HepG2 (cell line): ENCODE results near the gene KATNAL2. TPM values are rescaled to one million over a fixed set of nuclear protein-coding genes. Genes with fewer than 3 reads are reported as not detected.
A peak's percentile ranks its signal among the peaks of the same experiment; 100 is the strongest.

Experiments
- ATAC-seq: fragments of 200-7000 bp; cut with Tn5 transposase; 3 replicates; pipeline ENCODE4 v1.9.1; 2020; ENCODE audit warnings: mild to moderate bottlenecking, moderate library complexity
- Bru-seq: library from RNA; stranded (reverse); fragments of 400-500 nt; gene quantifications from one replicate; lab custom pipeline; 2021; lab: Mats Ljungman, UMichigan
- BruChase-seq, 2 experiments: library from RNA; stranded (reverse); fragments of 400-500 nt; gene quantifications; one replicate each; lab custom pipeline; 2021; lab: Mats Ljungman, UMichigan
- BruUV-seq: library from RNA; stranded (reverse); fragments of 400-500 nt; replicated peaks from 2 replicates; lab custom pipeline; 2021; lab: Mats Ljungman, UMichigan
- CTCF ChIA-PET: fragments of 300-600 bp; formaldehyde crosslinking; extraction: SDS; loops from one replicate; lab custom pipeline; 2021; ENCODE audit warnings: low total read pairs, inconsistent platforms, low intra/inter-chr PET ratio; lab: Yijun Ruan, JAX
- POLR2A ChIA-PET: fragments of 350-600 bp; sonication (Branson Sonifier 250); formaldehyde crosslinking; loops from one replicate; lab custom pipeline; 2020; ENCODE audit warnings: antibody characterized with exemption, inconsistent platforms; lab: Yijun Ruan, JAX
- DNase-seq: peaks from one replicate; pipeline ENCODE4 v3.0.0-alpha.2; 2015; ENCODE audit warnings: low spot score
- FAIRE-seq: peaks from 3 replicates; lab custom pipeline; 2011; peaks lifted over from hg19 to GRCh38; lab: Jason Lieb, UNC
- H2AFZ ChIP-seq: one replicate; pipeline ENCODE4 v1.6.1; 2011; ENCODE audit warnings: low read length, inconsistent platforms
- H3K27ac ChIP-seq: fragments of 300-600 bp; 3 replicates; pipeline ENCODE4 v1.8.0; 2011; ENCODE audit warnings: mixed run types, mild to moderate bottlenecking, mixed read lengths, low read length, inconsistent platforms; ENCODE audit not compliant: insufficient read depth; ENCODE audit errors: extremely low read length
- H3K27me3 ChIP-seq, 2 experiments: fragments of 200-600 bp in 1 of 2; 2 replicates in 1 of 2; 3 replicates in 1 of 2; pipeline versions ENCODE4 v1.6.0 to v1.8.0; 2011; ENCODE audit warnings: low read length in 2 of 2, mild to moderate bottlenecking in 2 of 2, moderate library complexity in 2 of 2, inconsistent platforms in 1 of 2; ENCODE audit not compliant: insufficient read depth in 2 of 2, control insufficient read depth in 1 of 2
- H3K36me3 ChIP-seq, 2 experiments: fragments of 200-600 bp in 1 of 2; replicated peaks in 1 of 2; 2 replicates in 1 of 2; 3 replicates in 1 of 2; pipeline versions ENCODE4 v1.5.1 to v1.8.0; 2011; ENCODE audit warnings: low read length in 2 of 2, inconsistent platforms in 1 of 2; ENCODE audit not compliant: insufficient read depth in 2 of 2, control insufficient read depth in 1 of 2
- H3K4me1 ChIP-seq: 2 replicates; pipeline ENCODE4 v1.5.1; 2012; ENCODE audit warnings: low read length, inconsistent platforms; ENCODE audit not compliant: insufficient read depth
- H3K4me2 ChIP-seq: 2 replicates; pipeline ENCODE4 v1.6.0; 2011; ENCODE audit warnings: low read depth, low read length, inconsistent platforms
- H3K4me3 ChIP-seq, 3 experiments: fragments of 200-600 bp in 1 of 3; sonication (generic), shearing (Covaris generic) in 1 of 3; replicated peaks in 1 of 3; 2 replicates each; pipeline ENCODE4 v1.5.1; 2011 to 2016; ENCODE audit warnings: low read length in 3 of 3, inconsistent platforms in 2 of 3, low read depth in 2 of 3, mild to moderate bottlenecking in 2 of 3, control low read depth in 1 of 3, mixed read lengths in 1 of 3; ENCODE audit not compliant: insufficient read depth in 1 of 3
- H3K79me2 ChIP-seq: one replicate; pipeline ENCODE4 v1.6.1; 2011; ENCODE audit warnings: low read length, inconsistent platforms; ENCODE audit not compliant: insufficient read depth
- H3K9ac ChIP-seq: 2 replicates; pipeline ENCODE4 v1.6.0; 2011; ENCODE audit warnings: mild to moderate bottlenecking, low read depth, low read length, inconsistent platforms; ENCODE audit not compliant: insufficient read depth
- H3K9me3 ChIP-seq: 2 replicates; pipeline ENCODE4 v1.5.1; 2012; ENCODE audit warnings: mild to moderate bottlenecking, low read length
- H4K20me1 ChIP-seq: 2 replicates; pipeline ENCODE4 v1.6.0; 2011; ENCODE audit warnings: inconsistent platforms, mild to moderate bottlenecking, low read length, moderate library complexity; ENCODE audit not compliant: insufficient read depth
- CBX2 ChIP-seq, 2 experiments: fragments of 200-600 bp in 1 of 2; sonication (generic); formaldehyde crosslinking in 1 of 2; IDR thresholded peaks; 2 replicates each; pipeline versions ENCODE4 v1.7.0 to v1.8.1; 2018 to 2022; ENCODE audit warnings: low read depth in 2 of 2, low read length in 1 of 2, mild to moderate bottlenecking in 1 of 2, missing genetic modification reagents in 1 of 2
- IRX3 ChIP-seq: sonication (generic); formaldehyde crosslinking; IDR thresholded peaks from 2 replicates; pipeline ENCODE4 v1.8.1; 2023; ENCODE audit warnings: mild to moderate bottlenecking, low read depth, missing genetic modification reagents, borderline replicate concordance
- LCORL ChIP-seq, 2 experiments: fragments of 450-650 bp in 1 of 2; sonication (generic) in 1 of 2; formaldehyde crosslinking in 1 of 2; IDR thresholded peaks; 2 replicates each; pipeline versions ENCODE4 v1.5.0 to v1.6.1; 2017 to 2020; ENCODE audit warnings: antibody characterized with exemption in 1 of 2, missing genetic modification reagents in 1 of 2
- MED1 ChIP-seq: sonication (generic); formaldehyde crosslinking; IDR thresholded peaks from 2 replicates; pipeline ENCODE4 v1.4.0; 2020; ENCODE audit warnings: missing genetic modification reagents
- SMAD1 ChIP-seq: sonication (generic); formaldehyde crosslinking; IDR thresholded peaks from 2 replicates; pipeline ENCODE4 v1.4.0; 2020; ENCODE audit warnings: missing genetic modification reagents, low read depth, mild to moderate bottlenecking, borderline replicate concordance
- SP140L ChIP-seq: sonication (generic); formaldehyde crosslinking; IDR thresholded peaks from 2 replicates; pipeline ENCODE4 v1.4.0; 2020; ENCODE audit warnings: missing genetic modification reagents, borderline replicate concordance
- SP5 ChIP-seq: IDR thresholded peaks from 2 replicates; pipeline ENCODE4 v1.6.1; 2016; ENCODE audit warnings: low read depth, borderline replicate concordance
- ZFP36L2 ChIP-seq: sonication (generic); formaldehyde crosslinking; IDR thresholded peaks from 2 replicates; pipeline ENCODE4 v1.4.0; 2020; ENCODE audit warnings: missing genetic modification reagents
- ZNF747 ChIP-seq: sonication (generic); formaldehyde crosslinking; IDR thresholded peaks from 2 replicates; pipeline ENCODE4 v1.8.1; 2023; ENCODE audit warnings: missing genetic modification reagents, mild to moderate bottlenecking, borderline replicate concordance
- WGBS: methylation state at CpG from one replicate; pipeline ENCODE4 v1.1.6; 2017; ENCODE audit warnings: low lambda C conversion rate; 5-methylcytosine and 5-hydroxymethylcytosine counted together
- in situ Hi-C: cut with HindIII; loops from 2 replicates; pipeline ENCODE4 v1.10.0; 2017; ENCODE audit warnings: low pct_unique_long_range_greater_than_20kb; ENCODE audit not compliant: extremely low pct_ligation_motif_present
- intact Hi-C: fragments of 100-400 bp; cut with micrococcal nuclease; formaldehyde crosslinking; loops from one replicate; pipeline ENCODE4 v1.10.0; 2022; ENCODE audit not compliant: unreplicated experiment
- long read RNA-seq, 2 experiments: library from RNA in 1 of 2; library from polyadenylated mRNA in 1 of 2; stranded (forward) in 1 of 2; unstranded in 1 of 2; transcript quantifications; one replicate each; pipeline ENCODE4 v2.0.0, GENCODE V29; 2019 to 2022
- polyA minus RNA-seq, 3 experiments: library from RNA; depleted of rRNA, polyadenylated mRNA; stranded (reverse); fragments of >200 nt; gene quantifications; 2 replicates each; pipeline ENCODE4 v1.2.3, GENCODE V29; 2011; ENCODE audit warnings: low replicate concordance in 1 of 3
- polyA plus RNA-seq, 8 experiments: library from polyadenylated mRNA; depleted of rRNA in 3 of 8; stranded (reverse) in 7 of 8; unstranded in 1 of 8; fragments of >200 nt; fragmentation: Illumina TruSeq in 4 of 8; extraction: Trizol in 4 of 8; gene quantifications; 2 replicates each; pipeline versions ENCODE4 v1.2.1 to v1.2.3, GENCODE V29; 2011 to 2016; ENCODE audit warnings: low read depth in 4 of 8, missing spikeins in 1 of 8, mixed read lengths in 1 of 8; ENCODE audit not compliant: insufficient read depth in 1 of 8
- total RNA-seq, 5 experiments: library from RNA; depleted of rRNA; stranded (reverse); fragments of >200 nt; fragmentation: Illumina TruSeq; extraction: Trizol; gene quantifications; 2 replicates each; pipeline ENCODE4 v1.2.3, GENCODE V29; 2016; ENCODE audit warnings: low read depth in 1 of 5
- TF ChIP-seq, protein P1 (sequence below): sonication (generic); formaldehyde crosslinking; IDR thresholded peaks from 2 replicates; pipeline ENCODE4 v1.8.0; 2022; ENCODE audit warnings: mild to moderate bottlenecking, missing genetic modification reagents, moderate library complexity
- TF ChIP-seq, protein P2 (sequence below): sonication (generic); formaldehyde crosslinking; IDR thresholded peaks from 2 replicates; pipeline ENCODE4 v1.5.0; 2020; ENCODE audit warnings: missing genetic modification reagents
- TF ChIP-seq, protein P3 (sequence below): sonication (generic); formaldehyde crosslinking; IDR thresholded peaks from 2 replicates; pipeline ENCODE4 v1.5.0; 2020; ENCODE audit warnings: missing genetic modification reagents

Gene KATNAL2, protein sequence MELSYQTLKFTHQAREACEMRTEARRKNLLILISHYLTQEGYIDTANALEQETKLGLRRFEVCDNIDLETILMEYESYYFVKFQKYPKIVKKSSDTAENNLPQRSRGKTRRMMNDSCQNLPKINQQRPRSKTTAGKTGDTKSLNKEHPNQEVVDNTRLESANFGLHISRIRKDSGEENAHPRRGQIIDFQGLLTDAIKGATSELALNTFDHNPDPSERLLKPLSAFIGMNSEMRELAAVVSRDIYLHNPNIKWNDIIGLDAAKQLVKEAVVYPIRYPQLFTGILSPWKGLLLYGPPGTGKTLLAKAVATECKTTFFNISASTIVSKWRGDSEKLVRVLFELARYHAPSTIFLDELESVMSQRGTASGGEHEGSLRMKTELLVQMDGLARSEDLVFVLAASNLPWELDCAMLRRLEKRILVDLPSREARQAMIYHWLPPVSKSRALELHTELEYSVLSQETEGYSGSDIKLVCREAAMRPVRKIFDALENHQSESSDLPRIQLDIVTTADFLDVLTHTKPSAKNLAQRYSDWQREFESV
- total RNA-seq (2016; rRNA removed; fragmentation: Illumina TruSeq; extraction: Trizol) (not detected in 2 replicates), polyA plus RNA-seq (2011; rRNA removed) (not detected in 2 replicates), polyA minus RNA-seq (2011; rRNA and poly(A)+ RNA removed; ENCODE audit: low replicate concordance) (2.1 TPM in 1 of 2 replicates, not detected in the other), Bru-seq, nascent RNA (percentile 7 among the genes with signal in this experiment), BruChase-seq, experiment 1, labeled RNA remaining after a 6-hour chase (percentile 3 among the genes with signal in this experiment), BruChase-seq, experiment 2, labeled RNA remaining after a 2-hour chase (percentile 1 among the genes with signal in this experiment)
- not detected in 2 replicates for total RNA-seq (2016; cell fraction: cytosol; rRNA removed; fragmentation: Illumina TruSeq; extraction: Trizol; ENCODE audit: low read depth)
- total RNA-seq (2016; cell fraction: insoluble cytoplasmic fraction; rRNA removed; fragmentation: Illumina TruSeq; extraction: Trizol): not detected in 2 replicates
- 0.17 TPM in 1 of 2 replicates, not detected in the other for total RNA-seq (2016; cell fraction: membrane; rRNA removed; fragmentation: Illumina TruSeq; extraction: Trizol)
- not detected in 2 replicates for total RNA-seq (2016; cell fraction: nucleus; rRNA removed; fragmentation: Illumina TruSeq; extraction: Trizol)
- polyA plus RNA-seq (2011; cell fraction: cytosol; rRNA removed): not detected in 2 replicates
- not detected in 2 replicates for polyA plus RNA-seq (2011; cell fraction: nucleus; rRNA removed)
- polyA plus RNA-seq (2012): 0.53 and 0.59 TPM in 2 replicates
- not detected in 2 replicates for polyA plus RNA-seq (2016; cell fraction: cytosol; fragmentation: Illumina TruSeq; extraction: Trizol; ENCODE audit: low read depth)
- polyA plus RNA-seq (2016; cell fraction: insoluble cytoplasmic fraction; fragmentation: Illumina TruSeq; extraction: Trizol; ENCODE audit: low read depth): not detected in 2 replicates
- 0.11 TPM in 1 of 2 replicates, not detected in the other for polyA plus RNA-seq (2016; cell fraction: membrane; fragmentation: Illumina TruSeq; extraction: Trizol; ENCODE audit: low read depth)
- polyA plus RNA-seq (2016; cell fraction: nucleus; fragmentation: Illumina TruSeq; extraction: Trizol; ENCODE audit: insufficient read depth, low read depth): not detected in 2 replicates
- polyA minus RNA-seq (2011; cell fraction: cytosol; rRNA and poly(A)+ RNA removed): not detected in 2 replicates
- not detected in 2 replicates for polyA minus RNA-seq (2011; cell fraction: nucleus; rRNA and poly(A)+ RNA removed)
- long read RNA-seq, experiment 1: 0 reads
- long read RNA-seq, experiment 2: 0 reads

DNA sequence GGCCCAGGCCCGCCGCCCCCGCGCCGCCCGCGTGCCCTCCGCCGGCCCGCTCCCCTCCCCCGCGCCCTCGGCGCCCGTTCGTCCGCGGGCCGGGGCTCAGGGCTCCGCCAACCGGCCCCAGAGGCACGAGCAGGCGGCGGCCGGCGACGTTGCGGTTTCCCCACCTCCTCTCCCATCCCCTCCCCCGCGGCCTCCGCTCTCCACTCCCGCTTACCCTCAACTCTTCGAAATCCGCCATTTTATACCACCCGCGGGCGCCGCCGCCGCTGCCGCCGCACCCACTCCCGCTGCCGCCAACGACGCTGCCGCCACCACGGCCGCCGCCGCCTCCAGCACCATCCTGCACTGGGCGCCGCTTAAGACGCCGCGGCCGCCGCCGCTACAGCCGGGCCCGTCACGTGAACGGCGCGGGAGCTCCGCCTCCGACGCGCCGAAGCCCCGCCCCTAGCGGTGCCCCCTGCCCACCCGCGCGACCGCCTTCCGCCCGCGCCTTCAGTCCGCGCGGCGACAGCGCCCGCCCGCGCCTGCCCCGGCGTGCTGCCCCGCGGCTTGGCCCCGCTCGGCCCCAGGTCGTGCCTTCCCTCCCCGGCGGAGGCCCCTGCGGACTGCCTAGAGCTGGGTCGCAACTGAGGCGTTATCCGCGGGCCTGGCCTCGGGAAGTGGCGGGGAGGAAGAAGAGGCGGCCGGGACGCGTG, at the start of gene KATNAL2, which contains the start of gene PIAS2:
KATNAL2 (plus strand) TSS at position 495 of the 695 bp plus-strand sequence. CDS start 29,271 bp downstream, outside the sequence.
PIAS2 (minus strand) TSS at position 400 of the 695 bp plus-strand sequence; CDS start at position 238, 162 bp downstream.
- Histone ChIP-seq H3K79me2 (peaks cover 44% of the 10 kb centered on the region), H3K9me3 (no peaks in the 10 kb centered on the region), H3K27me3 (no peaks in the 10 kb centered on the region; a peak in 1 of 5 replicates), H3K4me3 (peak within 1 kb of the TSS; percentile 80 to 91 (median 87)), H3K4me1 (peaks cover 39% of the 10 kb centered on the region), H3K9ac (peak within 1 kb of the TSS; percentile 79), H3K36me3 (no peaks in the 10 kb centered on the region), H3K4me2 (peak within 1 kb of the TSS; percentile 82), H3K27ac (peak within 1 kb of the TSS; percentile 61), H2AFZ (peak within 1 kb of the TSS; percentile 89), H4K20me1 (peaks cover 3% of the 10 kb centered on the region; the same call in 1 of the 2 replicates)
- DNase-seq (peak; percentile 24), ATAC-seq (peak; percentile 86), FAIRE-seq (no peak)
- 2% methylated on average over 36 of the region's 107 CpGs for WGBS
- intact Hi-C loops (no loop called here), in situ Hi-C loops (no loop called here)
- ChIA-PET POLR2A (interaction anchor here (0.5 to 1.2 kb wide), 4 partner anchors 22 to 1014 kb away, joined by 3 to 5 read pairs (median 4); no protein-coding TSS in a partner anchor), CTCF (no interaction called here)
- no TSS peak for BruUV-seq
- TF ChIP-seq CBX2 (IDR thresholded peaks at IDR 0.05; ENCODE audit: low read depth, low read length) (no peak), CBX2 (CRISPR knock-in tag; IDR thresholded peaks at IDR 0.05; ENCODE audit: low read depth) (peak; percentile 77; the same call in 1 of the 2 replicates), LCORL (IDR thresholded peaks at IDR 0.05) (no peak), LCORL (CRISPR knock-in tag; IDR thresholded peaks at IDR 0.05) (no peak), SP5 (0 out of 2 replicates have a peak, but pooled peaks have one; percentile 35), SP140L (CRISPR knock-in tag) (no peak), ZNF747 (no peak), ZFP36L2 (CRISPR knock-in tag) (no peak), MED1 (CRISPR knock-in tag) (peak; percentile 55; the same call in 1 of the 2 replicates), IRX3 (CRISPR knock-in tag) (no peak), SMAD1 (CRISPR knock-in tag) (no peak)
- TF ChIP-seq, protein P1, sequence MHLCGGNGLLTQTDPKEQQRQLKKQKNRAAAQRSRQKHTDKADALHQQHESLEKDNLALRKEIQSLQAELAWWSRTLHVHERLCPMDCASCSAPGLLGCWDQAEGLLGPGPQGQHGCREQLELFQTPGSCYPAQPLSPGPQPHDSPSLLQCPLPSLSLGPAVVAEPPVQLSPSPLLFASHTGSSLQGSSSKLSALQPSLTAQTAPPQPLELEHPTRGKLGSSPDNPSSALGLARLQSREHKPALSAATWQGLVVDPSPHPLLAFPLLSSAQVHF (CRISPR knock-in tag): no peak
- TF ChIP-seq, protein P2, sequence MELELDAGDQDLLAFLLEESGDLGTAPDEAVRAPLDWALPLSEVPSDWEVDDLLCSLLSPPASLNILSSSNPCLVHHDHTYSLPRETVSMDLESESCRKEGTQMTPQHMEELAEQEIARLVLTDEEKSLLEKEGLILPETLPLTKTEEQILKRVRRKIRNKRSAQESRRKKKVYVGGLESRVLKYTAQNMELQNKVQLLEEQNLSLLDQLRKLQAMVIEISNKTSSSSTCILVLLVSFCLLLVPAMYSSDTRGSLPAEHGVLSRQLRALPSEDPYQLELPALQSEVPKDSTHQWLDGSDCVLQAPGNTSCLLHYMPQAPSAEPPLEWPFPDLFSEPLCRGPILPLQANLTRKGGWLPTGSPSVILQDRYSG (CRISPR knock-in tag): peak; percentile 73
- TF ChIP-seq, protein P3, sequence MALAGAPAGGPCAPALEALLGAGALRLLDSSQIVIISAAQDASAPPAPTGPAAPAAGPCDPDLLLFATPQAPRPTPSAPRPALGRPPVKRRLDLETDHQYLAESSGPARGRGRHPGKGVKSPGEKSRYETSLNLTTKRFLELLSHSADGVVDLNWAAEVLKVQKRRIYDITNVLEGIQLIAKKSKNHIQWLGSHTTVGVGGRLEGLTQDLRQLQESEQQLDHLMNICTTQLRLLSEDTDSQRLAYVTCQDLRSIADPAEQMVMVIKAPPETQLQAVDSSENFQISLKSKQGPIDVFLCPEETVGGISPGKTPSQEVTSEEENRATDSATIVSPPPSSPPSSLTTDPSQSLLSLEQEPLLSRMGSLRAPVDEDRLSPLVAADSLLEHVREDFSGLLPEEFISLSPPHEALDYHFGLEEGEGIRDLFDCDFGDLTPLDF (CRISPR knock-in tag): 0 out of 2 replicates have a peak, but pooled peaks have one; percentile 36
